ENCODE results near the gene MAP1LC3A. TPM values are rescaled to one million over a fixed set of nuclear protein-coding genes. Genes with fewer than 3 reads are reported as not detected.
"Not testable (repeated sequence)": the region's sequence is repeated elsewhere in the genome, so short reads cannot be mapped to it uniquely, and the experiment has no call there.

The MAP1LC3A gene
- total RNA-seq, 1 experiment from 2014 or later: not detected

DNA sequence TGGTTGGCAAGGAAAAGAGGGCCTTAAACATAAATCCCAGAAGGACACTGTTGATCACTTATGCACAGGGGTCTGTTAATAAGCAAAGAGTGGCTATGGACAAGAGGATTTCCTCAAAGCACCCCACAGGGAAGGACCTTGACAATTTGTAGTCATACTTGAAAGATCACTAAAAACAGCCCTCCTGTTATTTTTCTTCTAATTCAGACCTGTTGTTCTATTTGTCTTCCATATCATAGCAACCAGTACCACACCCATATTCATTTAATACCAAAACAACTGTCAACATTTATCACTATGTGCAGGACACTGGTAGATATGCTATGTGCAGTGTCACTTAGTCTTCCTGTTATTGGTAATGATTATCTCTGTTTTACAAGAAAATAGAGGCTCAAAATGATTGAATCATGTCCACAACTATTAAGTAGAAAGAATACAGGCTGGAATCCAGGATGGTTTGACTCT, 45.5 kb upstream of the MAP1LC3A start (continued):
- TF ChIP-seq JUND (IDR thresholded peaks at IDR 0.05): no peak
- no peak for TF ChIP-seq ELF1 (IDR thresholded peaks at IDR 0.05; ENCODE audit: borderline replicate concordance, low read depth)
- TF ChIP-seq TCF7L2 (IDR thresholded peaks at IDR 0.05; ENCODE audit: borderline replicate concordance, extremely low read depth, insufficient read depth, insufficient read length): no peak
- no peak for TF ChIP-seq YY1 (IDR thresholded peaks at IDR 0.05; ENCODE audit: extremely low read depth, insufficient replicate concordance, low read depth, low read length)
- TF ChIP-seq FOSL1 (IDR thresholded peaks at IDR 0.05; ENCODE audit: low read depth): no peak
- no peak for TF ChIP-seq POLR2AphosphoS5 (IDR thresholded peaks at IDR 0.05; ENCODE audit: low read depth, low read length)
- TF ChIP-seq, protein P1, sequence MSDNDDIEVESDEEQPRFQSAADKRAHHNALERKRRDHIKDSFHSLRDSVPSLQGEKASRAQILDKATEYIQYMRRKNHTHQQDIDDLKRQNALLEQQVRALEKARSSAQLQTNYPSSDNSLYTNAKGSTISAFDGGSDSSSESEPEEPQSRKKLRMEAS (IDR thresholded peaks at IDR 0.05): no peak
- TF ChIP-seq EZH2 (IDR thresholded peaks at IDR 0.05): no peak

DNA sequence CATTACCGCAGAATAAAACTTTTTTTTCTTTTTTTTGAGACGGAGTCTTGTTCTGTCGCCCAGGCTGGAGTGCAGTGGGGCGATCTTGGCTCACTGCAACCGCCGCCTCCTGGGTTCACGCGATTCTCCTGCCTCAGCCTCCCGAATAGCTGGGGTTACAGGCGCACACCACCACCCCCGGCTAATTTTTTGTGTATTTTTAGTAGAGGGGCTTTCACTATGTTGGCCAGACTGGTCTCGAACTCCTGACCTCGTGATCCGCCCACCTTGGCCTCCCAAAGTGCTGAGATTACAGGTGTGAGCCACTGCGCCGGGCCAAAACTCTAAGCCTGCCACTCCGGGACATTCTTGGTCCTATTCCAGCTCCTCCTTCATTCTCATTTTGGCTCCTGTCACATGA, 44.5 kb upstream of the MAP1LC3A start:
- H3K9ac ChIP-seq (ENCODE audit: low read length); H3K4me2 ChIP-seq (ENCODE audit: low read length); intact Hi-C loops (cut with micrococcal nuclease); H3K27ac ChIP-seq (ENCODE audit: low read depth, low read length); DNase-seq (ENCODE audit: low read depth, low spot score); ATAC-seq; H2AFZ ChIP-seq (ENCODE audit: low read depth, low read length, poor library complexity, severe bottlenecking); H3K36me3 ChIP-seq (ENCODE audit: control insufficient read depth in 1 of 2, insufficient read depth in 2 of 2, low read length in 2 of 2); H3K9me3 ChIP-seq (ENCODE audit: control insufficient read depth in 1 of 2, insufficient read depth in 1 of 2, low read depth in 1 of 2, low read length in 2 of 2); H3K27me3 ChIP-seq (ENCODE audit: insufficient read depth, low read length); H3K4me1 ChIP-seq (ENCODE audit: control insufficient read depth in 1 of 2, insufficient read depth in 2 of 2, low read length in 2 of 2); H3K4me3 ChIP-seq (replicated peaks in 1 of 2; ENCODE audit: low read depth in 1 of 2, low read length in 2 of 2); CTCF ChIA-PET; H4K20me1 ChIP-seq (ENCODE audit: insufficient read depth); RAD21 ChIA-PET (ENCODE audit: low non-redundant PET in 1 of 2, low total read pairs in 2 of 2, uncharacterized antibody in 2 of 2, unreplicated experiment in 2 of 2); H3K9me2 ChIP-seq (ENCODE audit: insufficient read depth); POLR2A ChIA-PET; BruUV-seq (replicated peaks): not testable (repeated sequence)
- peaks cover 26% of the 10 kb centered on the region for H3K79me2 ChIP-seq (ENCODE audit: insufficient read depth, low read length)
